D721Med (cell line): Measurements from ENCODE around the gene MTG2.

Experiments used
- DNase-seq: peaks from one replicate; pipeline ENCODE4 v3.0.0; 2011; ENCODE audit warnings: low spot score; ENCODE audit not compliant: insufficient read length
- FAIRE-seq: peaks from 2 replicates; lab custom pipeline; 2011; peaks lifted over from hg19 to GRCh38; lab: Jason Lieb, UNC
- TF ChIP-seq, protein P1 (sequence below): IDR thresholded peaks from 2 replicates; pipeline ENCODE4 v1.5.1; 2012; ENCODE audit warnings: mild to moderate bottlenecking, control low read depth; ENCODE audit not compliant: insufficient read depth; ENCODE audit errors: missing control alignments

Gene MTG2

GRCh38 chr20:62171245-62171644 is 11.6 kb upstream of the MTG2 start:
- FAIRE-seq (no peak), DNase-seq (no peak)
- TF ChIP-seq, protein P1, sequence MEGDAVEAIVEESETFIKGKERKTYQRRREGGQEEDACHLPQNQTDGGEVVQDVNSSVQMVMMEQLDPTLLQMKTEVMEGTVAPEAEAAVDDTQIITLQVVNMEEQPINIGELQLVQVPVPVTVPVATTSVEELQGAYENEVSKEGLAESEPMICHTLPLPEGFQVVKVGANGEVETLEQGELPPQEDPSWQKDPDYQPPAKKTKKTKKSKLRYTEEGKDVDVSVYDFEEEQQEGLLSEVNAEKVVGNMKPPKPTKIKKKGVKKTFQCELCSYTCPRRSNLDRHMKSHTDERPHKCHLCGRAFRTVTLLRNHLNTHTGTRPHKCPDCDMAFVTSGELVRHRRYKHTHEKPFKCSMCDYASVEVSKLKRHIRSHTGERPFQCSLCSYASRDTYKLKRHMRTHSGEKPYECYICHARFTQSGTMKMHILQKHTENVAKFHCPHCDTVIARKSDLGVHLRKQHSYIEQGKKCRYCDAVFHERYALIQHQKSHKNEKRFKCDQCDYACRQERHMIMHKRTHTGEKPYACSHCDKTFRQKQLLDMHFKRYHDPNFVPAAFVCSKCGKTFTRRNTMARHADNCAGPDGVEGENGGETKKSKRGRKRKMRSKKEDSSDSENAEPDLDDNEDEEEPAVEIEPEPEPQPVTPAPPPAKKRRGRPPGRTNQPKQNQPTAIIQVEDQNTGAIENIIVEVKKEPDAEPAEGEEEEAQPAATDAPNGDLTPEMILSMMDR: no peak

DNA sequence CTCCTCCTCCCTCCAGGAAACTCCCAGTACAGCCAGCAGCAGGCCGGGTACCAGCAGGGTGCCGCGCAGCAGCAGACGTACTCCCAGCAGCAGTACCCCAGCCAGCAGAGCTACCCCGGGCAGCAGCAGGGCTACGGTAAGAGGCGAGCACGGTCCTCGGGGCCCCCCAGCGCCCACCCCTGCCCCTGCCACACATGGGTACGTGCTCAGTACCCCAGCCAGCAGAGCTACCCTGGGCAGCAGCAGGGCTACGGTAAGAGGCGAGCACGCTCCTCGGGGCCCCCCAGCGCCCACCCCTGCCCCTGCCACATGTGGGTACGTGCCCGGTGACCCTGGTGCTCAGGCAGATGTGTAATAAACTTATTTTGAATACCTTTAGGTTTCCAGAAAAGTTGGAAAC is 10.2 kb upstream of the MTG2 start:
- TF ChIP-seq, protein P1: no peak
- FAIRE-seq (no peak), DNase-seq (no peak)

- no peak for DNase-seq
- FAIRE-seq: no peak
- TF ChIP-seq, protein P1: no peak
These were observed 8.6 kb upstream of the MTG2 start for GRCh38 chr20:62174021-62174804.

DNA sequence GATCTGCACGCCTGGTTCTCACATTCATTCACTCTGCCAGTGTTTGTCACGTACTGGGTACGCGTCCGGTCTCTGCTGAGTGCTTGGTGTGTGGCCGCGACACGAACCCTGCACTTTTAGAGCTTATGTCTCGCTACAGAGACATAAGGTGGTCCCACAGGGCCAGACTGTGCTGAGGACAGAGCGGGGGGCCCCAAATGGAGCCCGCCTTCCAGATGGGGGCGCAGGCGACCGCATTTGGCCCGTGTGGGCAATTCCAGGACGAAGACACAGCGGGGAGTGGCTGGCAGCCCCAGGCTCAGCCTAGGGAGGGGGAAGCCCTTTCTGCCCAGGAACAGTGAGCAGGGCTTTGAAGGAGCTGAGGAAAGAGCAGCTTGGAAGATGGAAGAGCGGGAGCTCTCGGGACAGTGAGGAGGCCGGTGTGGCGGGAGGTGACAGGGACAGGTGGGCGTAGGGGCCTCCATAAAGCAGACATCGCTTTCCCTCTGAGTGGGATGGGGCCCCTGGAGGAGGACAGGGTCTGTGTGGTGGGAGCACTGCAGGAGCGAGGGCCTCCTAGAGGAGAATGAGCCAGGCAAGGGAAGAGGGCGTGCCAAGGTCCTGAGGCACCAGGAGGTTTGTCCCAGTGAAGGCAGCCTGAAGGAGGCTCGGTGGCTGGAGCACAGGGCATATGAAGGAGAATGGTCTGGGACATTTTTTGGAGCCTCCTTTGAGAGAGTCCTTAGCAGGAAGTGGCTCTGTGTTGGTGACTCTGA is 7.8 kb upstream of the MTG2 start:
- no peak for FAIRE-seq
- TF ChIP-seq, protein P1: no peak

DNA sequence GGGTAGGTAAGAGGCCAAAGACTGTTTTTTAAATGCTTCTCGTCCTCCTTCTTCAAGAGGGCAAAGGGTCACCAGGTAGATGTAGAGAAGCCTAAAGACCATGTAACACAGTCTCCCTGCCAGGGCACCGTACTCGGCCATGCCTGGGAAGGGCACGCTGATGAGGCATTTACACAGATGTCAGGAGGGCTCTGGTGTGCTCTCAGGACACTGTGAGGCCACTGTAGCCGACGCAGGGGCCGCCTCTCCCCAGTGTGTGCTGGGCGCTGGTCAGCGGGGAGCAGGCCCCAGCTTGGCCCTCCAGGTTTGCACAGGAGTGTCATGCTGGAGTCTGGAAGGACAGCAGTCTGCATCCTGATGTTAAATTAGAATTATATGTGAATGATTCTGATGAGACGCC is 7.1 kb upstream of the MTG2 start:
- no peak for FAIRE-seq
- DNase-seq: no peak
- TF ChIP-seq, protein P1: no peak

More for the DNA sequence above, 7.8 kb upstream of the MTG2 start:
- DNase-seq: no peak

- DNase-seq (no peak), FAIRE-seq (no peak)
- TF ChIP-seq, protein P1: no peak
These were observed 6.0 kb upstream of the MTG2 start for GRCh38 chr20:62176866-62177265.

- DNase-seq: no peak
- TF ChIP-seq, protein P1: no peak
- no peak for FAIRE-seq
These were observed 5.5 kb upstream of the MTG2 start for GRCh38 chr20:62177307-62177706.
